KOPT-K1 (cell line): ENCODE data around the gene GNG4.

Source experiments
- H3K27ac ChIP-seq: fragments of 200-600 bp; sonication (generic); 2 replicates; pipeline ENCODE4 v1.5.1; 2016; ENCODE audit warnings: antibody characterized with exemption, mild to moderate bottlenecking, low read depth, low read length; ENCODE audit not compliant: poor library complexity, severe bottlenecking
- H3K36me3 ChIP-seq: fragments of 200-600 bp; sonication (generic); 2 replicates; pipeline ENCODE4 v1.5.1; 2017; ENCODE audit warnings: antibody characterized with exemption, mild to moderate bottlenecking, low read length, moderate library complexity; ENCODE audit not compliant: insufficient read depth
- H3K9me3 ChIP-seq: fragments of 200-600 bp; sonication (generic); 2 replicates; pipeline ENCODE4 v1.5.1; 2017; ENCODE audit warnings: antibody characterized with exemption, low read length, mild to moderate bottlenecking; ENCODE audit not compliant: insufficient read depth, poor library complexity, severe bottlenecking

GNG4 gene

GRCh38 chr1:235649368-235650163 lies at the start of gene GNG4:
Gene GNG4 (minus strand): TSS chr1:235649784. CDS start chr1:235583838, 65,946 bp downstream.
- peak within 1 kb of the TSS; percentile 21 for H3K27ac ChIP-seq
- H3K36me3 ChIP-seq: no peaks in the 10 kb centered on the region
- H3K9me3 ChIP-seq: no peaks in the 10 kb centered on the region

GRCh38 chr1:235697508-235697907 lies 47.9 kb upstream of the GNG4 start:
- no peaks in the 10 kb centered on the region for H3K36me3 ChIP-seq
- H3K27ac ChIP-seq: no peak overlapping the region
- no peaks in the 10 kb centered on the region for H3K9me3 ChIP-seq

GRCh38 chr1:235689356-235689755 lies 39.8 kb upstream of the GNG4 start:
- H3K27ac ChIP-seq: no peak overlapping the region

GRCh38 chr1:235688096-235688495 lies 38.5 kb upstream of the GNG4 start:
- Histone ChIP-seq H3K9me3 (no peaks in the 10 kb centered on the region), H3K36me3 (no peaks in the 10 kb centered on the region), H3K27ac (no peak overlapping the region)

More at GRCh38 chr1:235689356-235689755, 39.8 kb upstream of the GNG4 start:
- Histone ChIP-seq H3K9me3 (no peaks in the 10 kb centered on the region), H3K36me3 (no peaks in the 10 kb centered on the region)

- no peaks in the 10 kb centered on the region for H3K9me3 ChIP-seq
- H3K27ac ChIP-seq: no peak overlapping the region
- no peaks in the 10 kb centered on the region for H3K36me3 ChIP-seq
Observed at GRCh38 chr1:235683653-235684052, 34.1 kb upstream of the GNG4 start.

- no peaks in the 10 kb centered on the region for H3K36me3 ChIP-seq
Observed at GRCh38 chr1:235682216-235682615, 32.6 kb upstream of the GNG4 start.

GRCh38 chr1:235679644-235680043 lies 30.1 kb upstream of the GNG4 start:
- no peak overlapping the region for H3K27ac ChIP-seq
- peaks cover 17% of the 10 kb centered on the region for H3K9me3 ChIP-seq
- H3K36me3 ChIP-seq: no peaks in the 10 kb centered on the region

More at GRCh38 chr1:235682216-235682615, 32.6 kb upstream of the GNG4 start:
- no peak overlapping the region for H3K27ac ChIP-seq
- no peaks in the 10 kb centered on the region for H3K9me3 ChIP-seq

GRCh38 chr1:235679005-235679404 lies 29.4 kb upstream of the GNG4 start:
- H3K9me3 ChIP-seq: peaks cover 19% of the 10 kb centered on the region
- H3K36me3 ChIP-seq: no peaks in the 10 kb centered on the region
- no peak overlapping the region for H3K27ac ChIP-seq

- H3K27ac ChIP-seq: no peak overlapping the region
- peaks cover 35% of the 10 kb centered on the region for H3K9me3 ChIP-seq
- H3K36me3 ChIP-seq: no peaks in the 10 kb centered on the region
Observed at GRCh38 chr1:235675152-235675890, 25.7 kb upstream of the GNG4 start.

GRCh38 chr1:235673981-235674380 lies 24.4 kb upstream of the GNG4 start:
- H3K27ac ChIP-seq: no peak overlapping the region
- H3K36me3 ChIP-seq: no peaks in the 10 kb centered on the region
- peaks cover 48% of the 10 kb centered on the region for H3K9me3 ChIP-seq

GRCh38 chr1:235671992-235672391 lies 22.4 kb upstream of the GNG4 start:
- Histone ChIP-seq H3K27ac (no peak overlapping the region), H3K36me3 (no peaks in the 10 kb centered on the region), H3K9me3 (peaks cover 49% of the 10 kb centered on the region)

GRCh38 chr1:235670157-235670776 lies 20.7 kb upstream of the GNG4 start:
- H3K36me3 ChIP-seq: no peaks in the 10 kb centered on the region
- peaks cover 39% of the 10 kb centered on the region for H3K9me3 ChIP-seq
- H3K27ac ChIP-seq: no peak overlapping the region

- H3K27ac ChIP-seq: no peak overlapping the region
- peaks cover 31% of the 10 kb centered on the region for H3K9me3 ChIP-seq
- no peaks in the 10 kb centered on the region for H3K36me3 ChIP-seq
Observed at GRCh38 chr1:235669277-235669676, 19.7 kb upstream of the GNG4 start.

- no peaks in the 10 kb centered on the region for H3K36me3 ChIP-seq
- no peak overlapping the region for H3K27ac ChIP-seq
- H3K9me3 ChIP-seq: no peaks in the 10 kb centered on the region
Observed at GRCh38 chr1:235663628-235664027, 14.0 kb upstream of the GNG4 start.

GRCh38 chr1:235661568-235661967 lies 12.0 kb upstream of the GNG4 start:
- Histone ChIP-seq H3K36me3 (no peaks in the 10 kb centered on the region), H3K27ac (no peak overlapping the region), H3K9me3 (no peaks in the 10 kb centered on the region)
